CD4-positive, alpha-beta T cell treated with Interleukin-6 at 100 ng/mL for 8 hours (primary cell): Measurements from ENCODE around the gene STRBP.

ENCODE experiments used
- DNase-seq: peaks from one replicate; pipeline ENCODE4 v3.0.0-alpha.2; 2020; ENCODE audit warnings: mixed read lengths, low spot score

STRBP gene

GRCh38 chr9:123098096-123098459 lies 170.3 kb downstream of the STRBP start:
- no peak for DNase-seq

DNA sequence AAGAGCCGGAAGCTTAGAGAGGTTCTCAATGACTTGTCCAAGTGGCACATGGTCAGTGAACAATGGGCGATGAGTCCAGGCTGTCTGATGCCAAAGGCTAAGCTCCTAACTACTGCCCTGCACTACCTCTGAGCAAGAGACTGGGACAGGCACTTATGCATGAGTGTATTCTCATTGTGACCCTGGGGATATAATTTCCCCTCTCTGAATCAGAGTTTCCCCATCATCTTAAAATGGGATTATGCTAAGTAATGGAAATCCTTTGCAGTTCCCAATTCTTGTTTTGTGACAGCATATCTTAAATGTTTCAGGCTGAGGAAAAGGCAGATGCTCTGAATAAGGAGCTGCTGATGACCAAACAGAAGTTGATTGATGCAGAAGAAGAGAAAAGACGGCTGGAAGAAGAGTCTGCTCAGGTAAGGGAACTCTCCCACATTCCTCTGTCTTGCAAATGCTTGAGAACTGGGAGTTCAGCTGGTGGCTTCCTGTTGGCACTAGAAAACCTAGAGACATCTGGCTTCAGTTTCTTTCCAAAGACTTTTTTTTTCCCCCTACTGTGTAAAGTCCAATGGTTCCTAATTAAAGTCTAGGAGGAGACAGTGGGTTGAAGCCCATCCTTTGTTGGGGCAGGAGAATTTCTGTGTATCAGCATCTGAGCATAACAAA lies 170.8 kb downstream of the STRBP start:
- DNase-seq = no peak

DNA sequence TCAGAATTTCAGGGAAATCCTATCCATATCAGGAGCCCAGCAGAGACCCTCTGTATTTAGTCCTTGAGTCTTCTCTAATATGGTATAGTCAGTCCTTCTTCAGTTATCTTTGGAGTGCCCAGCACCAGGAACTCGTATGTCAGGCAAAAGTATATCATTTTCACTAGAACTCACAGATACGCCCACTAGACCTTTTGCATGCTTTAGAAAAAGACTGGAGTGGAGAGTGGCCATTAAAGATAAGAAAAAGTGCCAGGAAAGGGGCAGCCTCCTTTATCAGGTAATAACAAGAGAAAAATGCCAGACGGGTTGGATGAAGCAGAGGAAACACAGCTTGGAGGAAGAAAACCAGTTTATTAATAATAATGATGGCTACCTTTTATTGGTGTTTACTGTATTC lies 171.4 kb downstream of the STRBP start:
- DNase-seq = no peak

GRCh38 chr9:123093141-123093540 lies 175.2 kb downstream of the STRBP start:
- DNase-seq = no peak

GRCh38 chr9:123091459-123091858 lies 176.9 kb downstream of the STRBP start:
- no peak for DNase-seq

DNA sequence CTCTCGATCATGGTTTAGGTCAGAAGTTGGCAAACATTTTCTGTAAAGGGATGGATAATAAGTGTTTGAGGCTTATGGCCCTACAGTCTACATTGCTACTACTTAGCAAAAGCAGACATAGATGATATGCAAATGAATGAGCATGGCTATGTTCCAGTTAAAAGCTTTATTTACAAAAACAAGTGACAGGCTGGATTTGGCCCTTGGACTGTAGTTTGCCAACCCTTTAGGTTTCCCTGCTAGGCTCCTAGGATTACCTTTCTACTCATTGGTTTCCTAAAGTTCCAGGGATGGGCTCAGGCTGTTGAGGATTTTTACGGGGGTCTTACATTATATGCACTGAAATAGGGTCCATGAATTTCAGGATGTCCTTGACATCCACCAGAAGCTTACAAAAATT lies 177.4 kb downstream of the STRBP start:
- no peak for DNase-seq

GRCh38 chr9:123090198-123090896 lies 178.0 kb downstream of the STRBP start:
- DNase-seq = no peak

GRCh38 chr9:123089790-123090189 lies 178.6 kb downstream of the STRBP start:
- no peak for DNase-seq

DNA sequence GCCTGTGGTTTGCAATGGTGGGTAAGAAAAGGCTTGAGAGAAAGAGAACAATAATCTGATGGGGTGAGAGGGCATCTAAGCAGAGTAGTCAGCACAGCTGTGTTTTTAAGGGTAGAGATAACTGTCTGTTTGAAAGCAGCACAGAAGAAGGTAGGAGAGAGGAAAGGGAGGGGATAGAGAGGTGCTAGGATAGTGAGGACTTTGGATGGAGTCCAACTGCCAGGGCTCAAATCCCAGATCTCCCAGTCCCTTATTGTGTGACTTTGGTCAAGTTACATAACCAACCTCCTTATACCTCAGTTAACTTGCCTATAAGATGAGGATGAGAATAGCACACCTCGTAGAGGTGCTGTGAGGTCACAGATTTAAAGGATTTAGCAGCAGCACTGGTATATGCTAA lies 179.3 kb downstream of the STRBP start:
- DNase-seq = no peak

DNA sequence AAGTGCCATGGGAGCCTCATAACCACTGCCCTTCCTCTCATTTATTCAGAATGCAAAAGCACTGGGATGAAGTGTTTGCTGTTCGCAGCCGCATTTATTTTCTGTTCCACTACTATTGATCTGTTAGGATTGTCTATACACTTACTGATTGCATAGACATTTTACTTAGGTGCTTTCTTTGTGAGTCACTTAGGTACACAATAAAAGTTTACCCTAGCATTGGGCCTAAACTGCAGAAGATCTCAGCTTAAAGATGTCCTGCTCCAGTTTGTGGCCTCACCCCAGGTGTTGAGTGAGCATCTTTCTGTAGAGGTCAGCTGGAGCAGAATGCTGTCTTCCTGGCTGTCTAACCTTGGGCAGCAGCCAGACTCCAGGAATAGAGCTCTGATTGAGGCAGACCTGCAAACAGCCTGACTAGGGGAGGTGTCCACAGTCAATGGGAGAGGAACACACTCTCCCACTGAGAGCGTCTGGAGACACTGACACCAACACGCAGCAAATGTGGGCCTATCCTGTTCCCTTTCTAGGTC lies 181.0 kb downstream of the STRBP start:
- no peak for DNase-seq

DNA sequence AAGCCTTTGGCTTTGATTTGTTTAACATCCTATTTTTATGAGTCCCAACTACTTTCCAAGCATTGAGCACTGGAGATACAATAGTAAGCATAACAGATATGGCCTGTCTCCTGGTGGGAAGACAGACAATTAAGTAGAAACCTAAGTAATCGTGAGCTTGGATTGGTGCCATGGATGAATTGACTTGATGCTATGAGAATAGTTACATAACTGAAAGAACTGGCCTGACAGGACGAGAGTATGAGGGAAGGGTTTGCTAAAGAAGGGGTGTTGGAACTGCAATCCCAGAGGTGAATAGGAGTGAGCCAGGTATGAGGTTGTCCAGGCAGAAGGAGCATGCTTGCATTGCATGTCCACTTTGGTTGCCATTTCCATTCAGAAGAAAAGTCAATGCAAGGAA lies 182.5 kb downstream of the STRBP start:
- no peak for DNase-seq

DNA sequence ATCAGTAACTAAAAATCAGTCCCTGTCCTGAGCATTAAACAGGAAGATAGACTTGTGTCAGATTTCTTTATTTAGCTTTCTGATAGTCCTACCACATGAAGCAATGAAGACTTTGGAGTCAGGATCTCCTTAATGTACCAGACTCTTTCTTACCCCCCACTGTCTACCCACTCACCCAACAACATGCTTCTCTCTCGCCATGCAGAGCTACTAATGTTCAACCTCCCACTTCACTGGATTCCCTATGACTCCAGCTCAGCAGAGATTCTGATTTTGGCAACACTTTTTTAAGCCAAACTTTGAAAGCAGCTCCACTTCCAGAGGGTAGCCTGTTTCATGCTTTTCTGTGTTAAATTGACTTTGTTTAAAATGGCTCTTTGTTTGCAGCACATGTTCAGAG lies 184.1 kb downstream of the STRBP start:
- no peak for DNase-seq

DNA sequence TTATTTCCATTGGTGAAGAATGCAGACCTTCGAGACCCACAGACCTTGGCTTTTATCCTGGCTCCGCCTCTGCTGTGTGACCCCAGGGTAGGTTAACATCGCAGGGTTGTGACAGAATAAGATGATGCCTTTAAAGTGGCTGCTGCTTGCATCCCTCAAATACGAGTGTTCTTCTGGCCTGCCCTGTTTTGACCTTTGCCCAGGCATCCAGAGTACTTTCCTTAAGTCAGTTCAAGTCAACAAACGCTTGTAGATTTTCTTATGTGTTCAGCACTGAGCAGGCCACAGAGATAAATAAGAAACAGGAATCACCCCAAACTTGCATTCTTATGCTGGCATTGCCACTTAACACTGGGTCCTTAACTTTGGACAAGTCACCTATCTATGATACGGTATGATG lies 184.7 kb downstream of the STRBP start:
- no peak for DNase-seq

- no peak for DNase-seq
These were observed 186.6 kb downstream of the STRBP start for GRCh38 chr9:123081824-123082223.

GRCh38 chr9:123080444-123080843 lies 187.9 kb downstream of the STRBP start:
- DNase-seq = no peak

DNA sequence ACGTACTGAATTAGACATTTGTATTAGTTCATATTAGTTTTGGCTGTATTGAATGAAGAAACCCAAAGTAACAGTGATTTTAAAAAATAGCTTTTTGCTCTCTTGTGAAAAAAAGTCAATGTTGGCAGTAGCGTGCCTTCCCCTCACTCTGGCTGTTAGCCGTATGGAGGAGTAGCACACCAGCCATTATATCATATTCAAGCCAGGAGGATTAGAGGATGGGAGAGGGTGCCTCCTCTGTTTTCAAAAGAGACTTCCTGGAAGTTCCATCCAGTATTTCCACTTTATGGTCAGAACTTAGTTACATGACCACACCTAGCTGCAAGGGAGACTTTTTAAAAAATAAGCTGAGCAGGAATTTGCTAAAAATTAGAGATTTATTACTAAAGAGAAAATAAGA lies 193.8 kb downstream of the STRBP start:
- no peak for DNase-seq

GRCh38 chr9:123073991-123074422 lies 194.4 kb downstream of the STRBP start:
- DNase-seq = no peak

- DNase-seq = no peak
These were observed 194.9 kb downstream of the STRBP start for GRCh38 chr9:123073441-123073840.

DNA sequence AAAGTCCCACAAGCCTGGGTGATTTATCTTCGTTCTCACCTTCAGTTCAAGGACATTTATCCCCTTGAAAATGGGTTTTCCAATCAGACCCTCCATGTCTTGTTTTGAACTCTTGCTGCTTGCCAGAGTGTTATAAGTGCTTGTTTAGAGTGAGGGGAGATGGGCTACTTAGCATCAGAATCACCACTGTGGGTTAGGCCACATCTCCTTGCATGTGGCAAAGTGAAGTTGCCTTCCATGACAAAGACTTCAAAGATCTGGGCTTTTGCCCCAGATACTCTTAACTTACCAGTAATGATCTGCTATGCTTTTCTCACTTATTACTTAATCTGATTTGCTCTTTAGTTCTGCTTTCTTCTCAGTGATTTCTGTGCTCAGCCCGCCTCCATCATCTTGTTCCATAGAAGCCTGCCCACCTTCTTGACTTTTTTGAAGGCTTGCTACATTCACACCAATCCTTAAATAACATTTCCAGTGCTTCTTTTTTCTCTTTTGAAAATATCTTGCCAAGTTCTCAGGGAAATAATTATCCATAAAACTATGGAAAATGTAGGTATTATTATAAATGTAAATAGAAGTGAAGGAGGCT lies 195.9 kb downstream of the STRBP start:
- no peak for DNase-seq
